Esophagus (tissue), 2 donors: ENCODE measurements around the gene GPATCH8. TPM values are rescaled to one million over a fixed set of nuclear protein-coding genes. Genes with fewer than 3 reads are reported as not detected.

ENCODE experiments used
- H3K27ac ChIP-seq, 2 donors: one replicate each; pipeline ENCODE4 v1.5.1; 2013; ENCODE audit warnings: low read depth in 2 of 2, mild to moderate bottlenecking in 2 of 2, inconsistent platforms in 1 of 2, low read length in 1 of 2, moderate library complexity in 1 of 2
- H3K27me3 ChIP-seq, 2 donors: one replicate each; pipeline ENCODE4 v1.6.1; 2013; ENCODE audit warnings: low read length in 2 of 2, control low read depth in 1 of 2, mild to moderate bottlenecking in 1 of 2; ENCODE audit not compliant: insufficient read depth in 2 of 2, control insufficient read depth in 1 of 2
- H3K36me3 ChIP-seq, 2 donors: one replicate each; pipeline ENCODE4 v1.6.1; 2013; ENCODE audit warnings: low read length in 1 of 2; ENCODE audit not compliant: control insufficient read depth in 2 of 2, insufficient read depth in 2 of 2
- H3K4me1 ChIP-seq, 2 donors: one replicate each; pipeline ENCODE4 v1.6.1; 2013; ENCODE audit warnings: low read length in 1 of 2; ENCODE audit not compliant: control insufficient read depth in 2 of 2, insufficient read depth in 2 of 2
- H3K4me3 ChIP-seq, 2 donors: one replicate each; pipeline ENCODE4 v1.5.1; 2013; ENCODE audit warnings: low read length in 2 of 2, mild to moderate bottlenecking in 2 of 2, low read depth in 1 of 2, moderate library complexity in 1 of 2
- H3K9me3 ChIP-seq, 2 donors: one replicate each; pipeline ENCODE4 v1.6.1; 2013; ENCODE audit warnings: mild to moderate bottlenecking in 2 of 2, low read depth in 1 of 2, low read length in 1 of 2, moderate library complexity in 1 of 2; ENCODE audit not compliant: control insufficient read depth in 2 of 2, insufficient read depth in 1 of 2
- WGBS, 2 donors: extraction: QIAGEN DNeasy Blood & Tissue Kit; methylation state at CpG; one replicate each; pipeline ENCODE4 v1.1.7; 2013; 5-methylcytosine and 5-hydroxymethylcytosine counted together
- polyA plus RNA-seq, 2 donors: library from polyadenylated mRNA; stranded (reverse); fragments of 200-250 nt; gene quantifications; one replicate each; pipeline ENCODE4 v1.2.3, GENCODE V29; 2013
- donor health status: healthy with polysubstance abuse.
- donor health status: Bipolar disorder and iron deficiency.

GPATCH8 gene
- 10 to 100 TPM in 1 of 2 donors, 1 to 10 TPM in 1; 7.9 to 12.8 TPM for polyA plus RNA-seq

DNA sequence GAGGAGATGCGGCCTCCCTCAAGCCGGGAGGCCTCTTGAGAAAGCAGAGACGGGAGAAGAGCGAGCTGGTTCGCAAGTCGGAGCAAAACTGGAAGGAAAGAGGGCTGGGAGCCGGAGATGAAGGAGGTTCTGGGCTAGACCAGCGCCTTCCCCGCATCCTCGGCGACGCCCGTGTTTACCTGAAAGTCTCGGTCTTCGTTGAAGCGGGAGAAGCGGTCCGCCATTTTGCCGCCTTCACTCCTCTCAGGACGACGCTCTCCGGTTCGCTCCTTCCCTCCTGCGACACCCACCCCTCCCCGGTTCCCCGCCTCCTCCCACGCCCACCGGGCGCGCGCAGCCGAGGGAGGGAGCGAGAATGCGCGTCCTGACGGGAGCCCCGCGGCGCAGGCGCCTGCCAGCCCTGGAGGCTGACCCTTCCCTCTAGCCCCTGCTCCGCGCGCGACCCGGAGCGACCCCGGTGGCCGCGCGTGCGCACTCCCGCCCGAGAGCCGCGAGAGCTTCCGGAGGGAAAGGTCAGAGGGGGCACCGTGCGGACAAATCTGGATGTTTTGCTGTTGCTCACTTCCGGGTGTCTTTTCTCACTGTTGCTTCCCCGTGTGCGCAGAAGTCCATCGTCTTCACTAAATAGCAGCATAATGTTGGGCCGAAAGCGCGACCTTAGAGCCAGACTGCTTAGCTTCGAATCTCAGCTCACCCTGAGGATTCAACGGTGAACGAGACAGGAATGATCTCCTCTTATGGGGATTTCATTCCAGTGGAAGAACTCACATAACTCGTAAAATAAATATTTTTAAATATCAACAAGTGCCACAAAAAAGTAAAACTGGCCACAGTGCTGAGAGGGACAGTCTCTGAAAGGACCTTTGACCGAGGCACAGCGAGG, at the start of gene GPATCH8:
GPATCH8 (minus strand) TSS at position 260 of the 883 bp plus-strand sequence; CDS start at position 224, 36 bp downstream.
- Histone ChIP-seq H3K36me3 (no peaks in the 10 kb centered on the region), H3K4me3 (peak within 1 kb of the TSS; percentile 75 to 94), H3K27ac (peak within 1 kb of the TSS; percentile 92 to 93), H3K9me3 (no peaks in the 10 kb centered on the region), H3K4me1 (no peaks in the 10 kb centered on the region), H3K27me3 (no peaks in the 10 kb centered on the region)
- WGBS, 2 donors, result 3% methylated on average over 66 to 71 of the region's 71 CpGs

DNA sequence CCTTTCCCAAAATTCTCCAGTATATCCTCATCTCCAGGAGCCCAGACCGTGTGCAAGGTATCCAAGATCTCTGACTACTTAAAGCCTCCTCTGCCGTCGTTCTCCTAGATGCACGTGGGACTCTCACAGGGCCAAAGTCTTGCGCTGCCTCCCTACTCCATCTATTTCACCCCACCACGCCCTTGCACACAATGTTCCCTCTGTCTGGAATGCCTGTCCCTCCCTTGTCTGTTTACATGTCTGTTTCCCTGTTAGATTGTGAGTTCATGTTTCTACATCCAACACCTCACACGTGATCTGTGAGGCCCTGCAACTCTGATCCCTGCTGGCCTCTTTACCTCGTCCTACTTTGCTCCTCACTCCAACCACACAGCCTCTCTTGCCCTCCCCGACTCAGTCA, 49.2 kb upstream of the GPATCH8 start:
- no peaks in the 10 kb centered on the region for H3K36me3 ChIP-seq
- WGBS, 2 donors, result 66 to 69% methylated on average over 9 of the region's 9 CpGs
- H3K4me3 ChIP-seq, result no peak overlapping the region
- H3K27ac ChIP-seq, result no peak overlapping the region
- H3K27me3 ChIP-seq, result no peaks in the 10 kb centered on the region
- H3K9me3 ChIP-seq, result no peaks in the 10 kb centered on the region
- no peaks in the 10 kb centered on the region for H3K4me1 ChIP-seq

DNA sequence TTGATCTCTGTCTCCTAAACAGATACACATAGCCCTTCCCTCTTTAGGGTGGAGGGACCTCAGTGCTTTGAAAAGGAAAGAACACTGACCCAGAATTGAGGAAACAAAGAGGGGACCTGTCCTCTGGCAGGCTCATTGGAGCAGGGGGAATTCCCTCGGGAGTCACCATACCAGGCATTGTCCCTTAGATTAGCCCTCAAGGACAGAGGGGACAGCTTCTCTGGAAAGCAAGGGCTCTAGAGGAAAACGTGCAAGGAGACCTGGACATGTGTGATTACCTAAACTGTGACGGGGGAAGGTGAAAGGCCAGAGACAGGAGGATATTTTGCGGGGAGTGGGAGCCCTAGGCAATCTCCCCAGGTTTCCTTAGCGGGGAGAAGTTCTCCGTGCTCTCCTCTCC, 46.5 kb upstream of the GPATCH8 start:
- Histone ChIP-seq H3K36me3 (no peaks in the 10 kb centered on the region), H3K4me1 (no peaks in the 10 kb centered on the region), H3K4me3 (no peak overlapping the region), H3K27ac (no peak overlapping the region), H3K9me3 (peaks cover 0 to 2% of the 10 kb centered on the region in 2 donors), H3K27me3 (no peaks in the 10 kb centered on the region)
- WGBS, 2 donors, result 66 to 67% methylated on average over 6 of the region's 6 CpGs

DNA sequence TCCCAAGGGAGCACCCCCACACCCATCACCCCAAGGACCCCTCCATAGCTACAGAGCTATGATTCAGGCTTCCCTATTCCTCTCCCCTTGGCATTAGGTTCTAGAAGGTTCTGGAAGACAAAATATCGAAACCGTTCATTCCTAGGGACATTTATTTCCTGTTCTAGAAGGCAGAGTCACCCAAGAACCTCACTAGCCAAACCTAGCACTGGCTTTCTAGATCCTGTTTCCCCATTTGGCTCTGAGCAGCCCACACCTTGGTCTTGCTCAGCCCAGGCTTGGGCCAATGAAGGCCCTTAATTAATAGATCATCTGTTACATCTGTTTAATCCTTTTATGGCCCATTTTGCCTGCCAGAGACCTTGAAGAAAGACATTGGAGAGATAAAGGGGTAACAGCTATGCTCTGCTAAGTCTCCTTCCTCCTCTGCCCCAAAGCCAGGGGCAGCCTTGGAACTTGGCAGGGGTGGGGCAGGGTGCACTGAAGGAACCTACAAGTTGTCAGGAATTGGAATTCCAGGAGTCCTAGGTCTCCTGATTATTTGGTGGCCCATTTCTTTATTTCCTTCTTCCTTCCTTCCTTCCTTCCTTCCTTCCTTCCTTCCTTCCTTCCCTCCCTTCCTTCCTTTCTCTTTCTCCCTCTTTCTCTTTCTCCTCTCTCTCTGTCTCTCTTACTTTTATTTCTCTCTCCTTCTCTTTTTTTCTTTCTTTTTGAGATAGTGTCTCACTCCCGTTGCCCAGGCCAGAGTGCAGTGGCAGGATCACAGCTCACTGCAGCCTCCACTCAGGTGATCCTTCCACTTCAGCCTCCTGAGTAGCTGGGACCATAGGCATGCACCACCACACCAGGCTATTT, 45.4 kb upstream of the GPATCH8 start:
- Histone ChIP-seq H3K9me3 (peaks cover 0 to 2% of the 10 kb centered on the region in 2 donors), H3K27me3 (no peaks in the 10 kb centered on the region), H3K27ac (no peak overlapping the region), H3K36me3 (no peaks in the 10 kb centered on the region), H3K4me1 (no peaks in the 10 kb centered on the region), H3K4me3 (no peak overlapping the region)
- 81 to 87% methylated on average over 3 of the region's 3 CpGs for WGBS, 2 donors

DNA sequence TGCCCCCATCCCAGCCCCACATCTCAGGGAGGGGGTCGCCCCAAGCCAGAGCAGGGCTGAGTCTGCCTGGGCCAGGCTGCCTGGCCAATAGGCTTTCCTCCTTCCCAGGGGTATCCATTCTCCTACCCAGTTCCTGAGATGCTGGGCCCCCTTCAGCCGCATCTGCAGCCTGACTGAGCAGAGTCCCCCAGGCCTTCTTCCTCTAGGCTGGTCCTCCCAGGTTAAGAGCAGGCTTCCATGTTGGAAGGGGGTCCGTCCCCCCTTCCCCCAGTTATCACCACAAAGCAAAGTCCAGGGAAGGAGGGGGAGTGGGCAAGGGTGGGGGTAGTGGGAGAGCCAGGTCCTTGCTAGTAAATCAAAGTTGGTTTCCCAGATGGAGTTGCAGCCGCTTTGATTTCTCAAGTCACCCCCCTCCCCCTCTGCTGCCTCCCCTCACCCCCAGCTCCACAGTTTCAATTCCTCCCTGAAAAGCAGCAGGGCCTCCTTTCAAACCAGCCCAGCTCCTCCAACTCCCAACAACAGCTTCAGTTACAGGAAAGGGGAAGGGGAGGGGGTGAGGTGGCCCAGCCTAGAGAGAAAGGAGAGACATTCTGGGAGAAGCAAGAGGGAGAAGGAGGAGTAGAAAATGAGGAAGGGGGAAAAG, 44.5 kb upstream of the GPATCH8 start:
- Histone ChIP-seq H3K27me3 (no peaks in the 10 kb centered on the region), H3K4me1 (no peaks in the 10 kb centered on the region), H3K36me3 (no peaks in the 10 kb centered on the region), H3K4me3 (no peak overlapping the region), H3K9me3 (peaks cover 0 to 2% of the 10 kb centered on the region in 2 donors), H3K27ac (no peak overlapping the region)
- WGBS, 2 donors, result 79 to 81% methylated on average over 4 of the region's 4 CpGs

DNA sequence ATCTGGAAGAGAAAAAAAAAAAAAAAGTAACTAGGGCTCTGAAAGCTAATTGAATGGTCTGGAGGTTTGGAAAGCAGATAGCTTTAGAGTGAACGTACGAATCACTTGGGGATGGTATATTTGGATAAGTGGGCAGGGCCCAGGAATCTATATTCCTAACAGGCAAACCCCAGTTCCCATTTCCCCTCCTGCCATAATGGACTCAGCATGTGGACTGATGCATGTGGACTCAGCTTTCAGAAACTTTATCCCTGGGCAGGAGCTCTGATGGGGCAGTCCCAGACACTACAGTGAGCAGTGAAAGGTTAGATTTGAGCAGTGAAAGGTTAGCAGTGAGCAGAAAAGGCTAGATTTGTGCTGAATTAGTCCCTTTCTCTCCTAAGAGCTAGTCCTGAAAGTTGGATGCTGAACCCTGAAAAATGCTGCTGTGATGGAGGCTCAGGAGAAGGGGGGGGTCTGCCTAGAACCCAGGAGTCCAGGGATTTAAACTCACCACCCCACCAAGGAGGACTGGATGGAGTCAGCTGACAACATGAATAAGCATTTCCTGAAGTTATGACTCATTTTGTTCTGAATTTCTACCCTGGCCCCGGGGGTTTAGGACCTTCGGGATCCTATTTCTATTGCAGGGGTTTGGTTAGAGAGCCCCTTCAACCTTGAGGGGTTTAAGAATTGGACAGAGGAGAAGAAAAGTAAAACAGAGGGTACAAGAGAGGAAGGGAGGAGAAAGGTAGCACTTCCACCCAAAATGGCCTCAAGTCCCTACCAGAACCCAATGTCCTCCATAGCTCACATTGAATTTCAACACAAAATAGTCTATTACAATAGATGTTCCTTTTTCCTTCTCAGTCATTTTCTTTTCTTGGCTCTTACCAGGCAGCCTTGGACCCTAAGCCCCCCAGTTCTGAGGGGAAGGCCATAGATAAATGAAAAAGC, 43.7 kb upstream of the GPATCH8 start:
- Histone ChIP-seq H3K36me3 (no peaks in the 10 kb centered on the region), H3K4me3 (no peak overlapping the region), H3K9me3 (peaks cover 0 to 2% of the 10 kb centered on the region in 2 donors), H3K27me3 (no peaks in the 10 kb centered on the region), H3K4me1 (no peaks in the 10 kb centered on the region), H3K27ac (no peak overlapping the region)
- WGBS, 2 donors, result 44 to 45% methylated on average over 4 of the region's 4 CpGs

DNA sequence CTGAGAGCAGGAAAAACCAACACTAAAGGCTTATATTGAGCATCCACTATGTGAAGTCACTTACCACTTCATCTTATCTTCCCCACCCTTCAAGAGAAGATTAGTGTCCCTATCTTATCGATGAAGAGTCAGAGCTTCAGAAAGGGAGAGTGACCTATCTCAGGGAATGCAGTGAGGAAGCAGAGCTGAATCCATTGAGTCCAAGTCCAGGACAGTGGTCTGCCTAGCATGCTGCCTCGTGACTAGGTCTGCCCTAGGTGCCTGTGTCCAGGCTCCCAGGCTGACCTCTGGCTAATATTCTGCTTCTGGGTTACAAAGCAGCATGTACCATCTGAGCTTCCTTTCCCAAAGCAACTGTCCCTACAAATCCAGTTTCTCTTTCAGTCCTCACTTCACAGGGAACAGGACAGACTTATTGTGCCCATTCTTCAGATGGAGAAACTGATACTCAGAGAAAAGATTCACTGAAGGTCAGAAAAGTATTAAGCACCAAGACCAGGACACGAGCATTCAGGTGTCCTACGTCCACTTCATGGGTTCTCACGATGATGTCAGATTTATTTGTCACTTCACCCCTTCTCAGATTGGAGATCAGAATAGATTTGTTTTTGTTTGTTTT, 40.8 kb upstream of the GPATCH8 start:
- no peak overlapping the region for H3K4me3 ChIP-seq
- H3K36me3 ChIP-seq, result no peaks in the 10 kb centered on the region
- no peaks in the 10 kb centered on the region for H3K4me1 ChIP-seq
- 68 to 70% methylated on average over 5 of the region's 5 CpGs for WGBS, 2 donors
- no peaks in the 10 kb centered on the region for H3K27me3 ChIP-seq
- no peak overlapping the region for H3K27ac ChIP-seq
- H3K9me3 ChIP-seq, result peaks cover 0 to 2% of the 10 kb centered on the region in 2 donors

DNA sequence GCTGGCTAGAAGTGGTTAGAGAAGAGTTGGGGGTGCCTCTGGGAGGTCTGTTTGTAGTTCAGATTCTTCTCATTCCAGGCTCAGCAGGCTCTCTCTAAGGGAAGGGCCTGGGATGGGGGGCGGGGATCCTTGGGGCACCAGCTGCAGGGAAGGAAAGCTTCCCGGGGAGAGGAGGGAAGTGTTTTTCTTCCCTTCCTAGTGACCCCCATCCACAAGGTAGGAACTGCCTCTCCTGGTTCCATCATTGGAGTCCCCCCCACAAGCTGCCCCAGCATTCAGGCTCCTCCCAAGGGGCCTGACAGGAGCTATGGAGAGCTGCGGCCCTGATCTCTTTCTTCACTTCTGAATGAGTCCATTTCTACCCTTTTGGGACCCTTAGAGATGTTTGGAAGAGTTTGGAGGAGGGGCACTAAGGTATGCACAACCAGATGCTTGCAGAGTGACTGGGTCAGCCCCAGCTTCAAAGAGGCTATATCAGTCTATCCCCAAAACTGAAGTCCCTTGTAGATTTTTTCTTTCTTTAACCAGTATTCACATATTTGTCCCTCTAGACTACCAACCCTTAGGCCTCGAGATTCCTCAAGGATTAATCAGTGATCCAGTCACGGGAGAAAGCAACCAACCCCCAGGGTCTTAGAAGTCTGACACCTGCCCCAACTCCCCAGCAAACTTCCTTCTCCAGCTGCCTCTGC, 40.2 kb upstream of the GPATCH8 start:
- Histone ChIP-seq H3K4me1 (no peaks in the 10 kb centered on the region), H3K27me3 (no peaks in the 10 kb centered on the region), H3K27ac (no peak overlapping the region), H3K4me3 (no peak overlapping the region), H3K9me3 (peaks cover 0 to 2% of the 10 kb centered on the region in 2 donors), H3K36me3 (no peaks in the 10 kb centered on the region)
- 47 to 48% methylated on average over 5 of the region's 5 CpGs for WGBS, 2 donors
